Ishikawa (cell line): ENCODE data around the gene MBOAT2.

Experiments used
- CEBPB ChIP-seq: IDR thresholded peaks from 2 replicates; pipeline ENCODE4 v1.6.1; 2012
- CREB1 ChIP-seq: IDR thresholded peaks from 2 replicates; pipeline ENCODE4 v1.6.1; 2012; ENCODE audit warnings: low read depth
- EGR1 ChIP-seq: IDR thresholded peaks from 2 replicates; pipeline ENCODE4 v1.6.1; 2012
- EP300 ChIP-seq: IDR thresholded peaks from 2 replicates; pipeline ENCODE4 v1.6.1; 2012; ENCODE audit warnings: borderline replicate concordance
- FOXM1 ChIP-seq: IDR thresholded peaks from 2 replicates; pipeline ENCODE4 v1.6.1; 2012; ENCODE audit warnings: low read depth, borderline replicate concordance
- NFIC ChIP-seq: IDR thresholded peaks from 2 replicates; pipeline ENCODE4 v1.6.1; 2012
- RAD21 ChIP-seq: IDR thresholded peaks from 2 replicates; pipeline ENCODE4 v1.6.1; 2012; ENCODE audit warnings: low read depth
- TAF1 ChIP-seq: IDR thresholded peaks from 2 replicates; pipeline ENCODE4 v1.6.1; 2012; ENCODE audit warnings: low read depth, mild to moderate bottlenecking
- TCF12 ChIP-seq: IDR thresholded peaks from 2 replicates; pipeline ENCODE4 v1.6.1; 2012; ENCODE audit warnings: low read depth
- TEAD4 ChIP-seq: IDR thresholded peaks from 2 replicates; pipeline ENCODE4 v1.6.1; 2012
- YY1 ChIP-seq: IDR thresholded peaks from 2 replicates; pipeline ENCODE4 v1.6.1; 2012; ENCODE audit warnings: low read depth
- ZBTB7A ChIP-seq: IDR thresholded peaks from 2 replicates; pipeline ENCODE4 v1.6.1; 2012; ENCODE audit warnings: low read depth
- TF ChIP-seq, protein P1 (sequence below): IDR thresholded peaks from 2 replicates; pipeline ENCODE4 v1.6.1; 2012
- TF ChIP-seq, protein P2 (sequence below): IDR thresholded peaks from 2 replicates; pipeline ENCODE4 v1.6.1; 2012
- TF ChIP-seq, protein P3 (sequence below): IDR thresholded peaks from 2 replicates; pipeline ENCODE4 v1.6.1; 2012; ENCODE audit warnings: low read depth, mild to moderate bottlenecking

Gene MBOAT2

DNA sequence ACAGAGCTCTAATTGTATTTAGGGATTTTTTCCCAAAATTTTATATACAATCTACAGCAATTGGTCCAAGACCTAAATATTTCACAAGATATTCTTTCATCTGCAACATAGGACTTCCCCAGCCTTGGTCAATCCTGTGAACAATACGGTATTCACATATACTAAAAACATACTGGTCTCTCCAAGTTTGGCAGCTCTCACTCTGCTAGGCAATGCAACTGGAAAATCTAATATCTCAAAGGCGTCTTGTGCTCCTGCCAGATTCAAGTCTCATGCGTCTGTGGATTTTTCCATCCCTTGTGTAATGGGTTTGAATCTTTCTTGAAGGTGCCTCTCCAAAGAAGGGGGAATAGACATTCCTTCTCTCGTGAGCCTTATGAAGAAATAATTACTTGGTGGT lies 27.4 kb upstream of the MBOAT2 start:
- no peak for TF ChIP-seq RAD21
- no peak for TF ChIP-seq TCF12
- no peak for TF ChIP-seq EP300
- TF ChIP-seq TEAD4, result no peak
- no peak for TF ChIP-seq YY1
- no peak for TF ChIP-seq ZBTB7A
- TF ChIP-seq NFIC, result no peak
- TF ChIP-seq, protein P1, sequence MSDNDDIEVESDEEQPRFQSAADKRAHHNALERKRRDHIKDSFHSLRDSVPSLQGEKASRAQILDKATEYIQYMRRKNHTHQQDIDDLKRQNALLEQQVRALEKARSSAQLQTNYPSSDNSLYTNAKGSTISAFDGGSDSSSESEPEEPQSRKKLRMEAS, result no peak
- TF ChIP-seq EGR1, result no peak
- TF ChIP-seq CREB1, result no peak
- no peak for TF ChIP-seq FOXM1
- TF ChIP-seq CEBPB, result no peak
- TF ChIP-seq, protein P2, sequence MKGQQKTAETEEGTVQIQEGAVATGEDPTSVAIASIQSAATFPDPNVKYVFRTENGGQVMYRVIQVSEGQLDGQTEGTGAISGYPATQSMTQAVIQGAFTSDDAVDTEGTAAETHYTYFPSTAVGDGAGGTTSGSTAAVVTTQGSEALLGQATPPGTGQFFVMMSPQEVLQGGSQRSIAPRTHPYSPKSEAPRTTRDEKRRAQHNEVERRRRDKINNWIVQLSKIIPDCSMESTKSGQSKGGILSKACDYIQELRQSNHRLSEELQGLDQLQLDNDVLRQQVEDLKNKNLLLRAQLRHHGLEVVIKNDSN, result no peak
- TF ChIP-seq, protein P3, sequence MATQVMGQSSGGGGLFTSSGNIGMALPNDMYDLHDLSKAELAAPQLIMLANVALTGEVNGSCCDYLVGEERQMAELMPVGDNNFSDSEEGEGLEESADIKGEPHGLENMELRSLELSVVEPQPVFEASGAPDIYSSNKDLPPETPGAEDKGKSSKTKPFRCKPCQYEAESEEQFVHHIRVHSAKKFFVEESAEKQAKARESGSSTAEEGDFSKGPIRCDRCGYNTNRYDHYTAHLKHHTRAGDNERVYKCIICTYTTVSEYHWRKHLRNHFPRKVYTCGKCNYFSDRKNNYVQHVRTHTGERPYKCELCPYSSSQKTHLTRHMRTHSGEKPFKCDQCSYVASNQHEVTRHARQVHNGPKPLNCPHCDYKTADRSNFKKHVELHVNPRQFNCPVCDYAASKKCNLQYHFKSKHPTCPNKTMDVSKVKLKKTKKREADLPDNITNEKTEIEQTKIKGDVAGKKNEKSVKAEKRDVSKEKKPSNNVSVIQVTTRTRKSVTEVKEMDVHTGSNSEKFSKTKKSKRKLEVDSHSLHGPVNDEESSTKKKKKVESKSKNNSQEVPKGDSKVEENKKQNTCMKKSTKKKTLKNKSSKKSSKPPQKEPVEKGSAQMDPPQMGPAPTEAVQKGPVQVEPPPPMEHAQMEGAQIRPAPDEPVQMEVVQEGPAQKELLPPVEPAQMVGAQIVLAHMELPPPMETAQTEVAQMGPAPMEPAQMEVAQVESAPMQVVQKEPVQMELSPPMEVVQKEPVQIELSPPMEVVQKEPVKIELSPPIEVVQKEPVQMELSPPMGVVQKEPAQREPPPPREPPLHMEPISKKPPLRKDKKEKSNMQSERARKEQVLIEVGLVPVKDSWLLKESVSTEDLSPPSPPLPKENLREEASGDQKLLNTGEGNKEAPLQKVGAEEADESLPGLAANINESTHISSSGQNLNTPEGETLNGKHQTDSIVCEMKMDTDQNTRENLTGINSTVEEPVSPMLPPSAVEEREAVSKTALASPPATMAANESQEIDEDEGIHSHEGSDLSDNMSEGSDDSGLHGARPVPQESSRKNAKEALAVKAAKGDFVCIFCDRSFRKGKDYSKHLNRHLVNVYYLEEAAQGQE, result no peak
- no peak for TF ChIP-seq TAF1

- TF ChIP-seq YY1 (no peak), TCF12 (no peak), EGR1 (no peak), EP300 (no peak), FOXM1 (no peak), TAF1 (no peak), CEBPB (no peak)
- TF ChIP-seq, protein P1, result no peak
Observed at GRCh38 chr2:9030190-9030589, 26.7 kb upstream of the MBOAT2 start.

DNA sequence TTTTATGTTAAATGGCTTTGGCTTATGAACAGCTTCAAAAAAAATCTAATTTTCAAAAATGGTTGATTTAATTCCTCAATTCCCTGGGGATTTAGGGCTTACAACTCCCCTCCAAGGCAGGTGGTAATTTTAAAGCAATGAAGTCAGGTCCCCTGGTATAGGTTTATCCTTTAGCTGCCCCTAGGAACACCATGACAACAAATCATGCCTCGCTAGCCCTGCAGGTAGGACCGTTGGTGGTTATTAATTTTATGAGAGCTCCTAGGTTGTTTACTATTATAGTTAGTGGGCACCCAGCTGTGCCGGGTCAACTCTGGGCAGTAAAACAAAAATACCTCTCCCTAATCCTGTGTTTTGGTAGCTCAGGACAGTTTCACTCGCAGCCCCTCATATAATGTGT lies 26.2 kb upstream of the MBOAT2 start:
- TF ChIP-seq TAF1 (no peak), RAD21 (no peak), TCF12 (no peak), ZBTB7A (no peak), CEBPB (no peak), YY1 (no peak)
- TF ChIP-seq, protein P3, result no peak

- TF ChIP-seq ZBTB7A (no peak), EGR1 (no peak), CREB1 (no peak)
Observed at GRCh38 chr2:9027884-9028283, 24.4 kb upstream of the MBOAT2 start.

DNA sequence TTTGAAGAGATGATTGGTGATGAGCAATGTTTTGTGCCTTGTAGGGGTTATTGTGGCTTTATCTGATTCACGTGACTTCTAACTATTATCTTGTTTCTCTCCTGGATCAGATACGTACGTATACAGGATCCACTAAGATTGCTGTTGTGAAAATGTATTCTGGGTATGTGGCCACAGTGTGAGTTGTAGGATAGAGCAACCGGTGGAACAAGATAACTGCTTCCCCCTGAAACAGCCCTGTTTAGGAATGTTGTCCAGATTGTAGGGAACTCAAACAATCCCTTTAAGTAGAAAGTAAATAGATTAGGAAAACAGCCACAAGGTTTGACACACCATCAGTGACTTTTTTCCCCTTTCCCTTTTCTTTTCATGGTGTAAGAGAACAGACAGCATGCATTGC lies 22.3 kb upstream of the MBOAT2 start:
- TF ChIP-seq TCF12 (no peak), CREB1 (no peak), EP300 (no peak), RAD21 (no peak), EGR1 (no peak), NFIC (no peak), FOXM1 (no peak), CEBPB (no peak), YY1 (no peak)
- TF ChIP-seq, protein P1, result no peak
- TF ChIP-seq, protein P2, result no peak
- TF ChIP-seq, protein P3, result no peak
